GM12875 (cell line): ENCODE results near the gene FLII.

Experiments used
- H3K4me3 ChIP-seq: one replicate; pipeline ENCODE4 v1.5.1; 2011; ENCODE audit warnings: low read depth, low read length, control low read depth
- TF ChIP-seq, protein P1 (sequence below): IDR thresholded peaks from 2 replicates; pipeline ENCODE4 v1.5.1; 2011; ENCODE audit warnings: low read depth, mild to moderate bottlenecking, control low read depth, inconsistent platforms, low read length, moderate library complexity, borderline replicate concordance; ENCODE audit not compliant: insufficient read depth

The FLII gene

DNA sequence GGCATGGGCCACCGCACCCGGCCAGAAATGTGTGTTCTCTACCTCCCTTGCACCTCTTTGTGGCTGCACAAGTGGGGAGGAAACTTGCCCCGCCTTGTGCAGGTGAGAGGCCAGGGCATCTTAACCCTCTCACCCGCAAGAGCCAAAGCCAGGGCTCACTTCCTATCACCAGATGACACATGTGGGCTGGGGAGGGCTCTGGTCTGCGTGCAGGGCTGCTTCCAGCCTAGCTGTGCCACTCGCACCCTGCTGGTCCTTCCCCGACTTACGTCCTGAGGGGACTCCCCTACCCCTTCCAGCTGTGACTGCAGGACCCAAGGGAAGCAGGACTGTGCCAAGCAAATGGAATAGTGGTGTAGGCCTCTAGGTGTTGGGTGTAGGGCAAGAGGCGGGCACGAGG lies 8.8 kb upstream of the FLII start:
- TF ChIP-seq, protein P1, sequence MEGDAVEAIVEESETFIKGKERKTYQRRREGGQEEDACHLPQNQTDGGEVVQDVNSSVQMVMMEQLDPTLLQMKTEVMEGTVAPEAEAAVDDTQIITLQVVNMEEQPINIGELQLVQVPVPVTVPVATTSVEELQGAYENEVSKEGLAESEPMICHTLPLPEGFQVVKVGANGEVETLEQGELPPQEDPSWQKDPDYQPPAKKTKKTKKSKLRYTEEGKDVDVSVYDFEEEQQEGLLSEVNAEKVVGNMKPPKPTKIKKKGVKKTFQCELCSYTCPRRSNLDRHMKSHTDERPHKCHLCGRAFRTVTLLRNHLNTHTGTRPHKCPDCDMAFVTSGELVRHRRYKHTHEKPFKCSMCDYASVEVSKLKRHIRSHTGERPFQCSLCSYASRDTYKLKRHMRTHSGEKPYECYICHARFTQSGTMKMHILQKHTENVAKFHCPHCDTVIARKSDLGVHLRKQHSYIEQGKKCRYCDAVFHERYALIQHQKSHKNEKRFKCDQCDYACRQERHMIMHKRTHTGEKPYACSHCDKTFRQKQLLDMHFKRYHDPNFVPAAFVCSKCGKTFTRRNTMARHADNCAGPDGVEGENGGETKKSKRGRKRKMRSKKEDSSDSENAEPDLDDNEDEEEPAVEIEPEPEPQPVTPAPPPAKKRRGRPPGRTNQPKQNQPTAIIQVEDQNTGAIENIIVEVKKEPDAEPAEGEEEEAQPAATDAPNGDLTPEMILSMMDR: no peak
- H3K4me3 ChIP-seq: no peak overlapping the region

DNA sequence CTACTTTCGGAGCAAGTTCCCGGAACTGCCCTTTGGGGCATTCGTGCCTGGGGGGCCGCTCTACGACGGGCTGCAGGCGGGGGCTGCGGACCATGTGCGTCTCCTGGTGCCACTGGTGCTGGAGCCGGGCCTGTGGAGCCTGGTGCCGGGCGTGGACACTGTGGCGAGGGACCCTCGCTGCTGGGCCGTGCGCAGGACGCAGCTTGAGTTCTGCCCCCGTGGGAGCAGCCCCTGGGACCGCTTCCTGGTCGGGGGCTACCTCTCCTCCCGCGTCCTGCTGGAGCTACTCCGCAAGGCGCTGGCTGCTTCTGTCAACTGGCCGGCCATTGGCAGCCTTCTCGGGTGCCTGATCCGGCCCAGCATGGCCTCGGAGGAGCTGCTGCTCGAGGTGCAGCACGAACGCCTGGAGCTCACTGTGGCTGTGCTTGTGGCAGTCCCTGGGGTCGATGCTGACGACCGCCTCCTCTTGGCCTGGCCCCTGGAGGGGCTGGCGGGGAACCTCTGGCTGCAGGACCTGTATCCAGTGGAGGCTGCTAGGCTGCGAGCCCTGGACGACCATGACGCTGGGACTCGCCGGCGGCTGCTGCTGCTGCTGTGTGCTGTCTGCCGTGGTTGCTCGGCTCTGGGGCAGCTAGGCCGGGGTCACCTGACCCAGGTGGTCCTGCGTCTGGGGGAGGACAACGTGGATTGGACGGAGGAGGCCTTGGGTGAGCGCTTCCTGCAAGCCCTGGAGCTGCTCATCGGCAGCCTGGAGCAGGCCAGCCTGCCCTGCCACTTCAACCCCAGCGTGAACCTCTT lies 5.5 kb upstream of the FLII start:
- TF ChIP-seq, protein P1: no peak
- H3K4me3 ChIP-seq: no peak overlapping the region

GRCh38 chr17:18262641-18263040 lies 4.1 kb upstream of the FLII start:
- TF ChIP-seq, protein P1: no peak
- no peak overlapping the region for H3K4me3 ChIP-seq

- no peak overlapping the region for H3K4me3 ChIP-seq
- TF ChIP-seq, protein P1: no peak
Measured at GRCh38 chr17:18262111-18262510, 3.6 kb upstream of the FLII start.

DNA sequence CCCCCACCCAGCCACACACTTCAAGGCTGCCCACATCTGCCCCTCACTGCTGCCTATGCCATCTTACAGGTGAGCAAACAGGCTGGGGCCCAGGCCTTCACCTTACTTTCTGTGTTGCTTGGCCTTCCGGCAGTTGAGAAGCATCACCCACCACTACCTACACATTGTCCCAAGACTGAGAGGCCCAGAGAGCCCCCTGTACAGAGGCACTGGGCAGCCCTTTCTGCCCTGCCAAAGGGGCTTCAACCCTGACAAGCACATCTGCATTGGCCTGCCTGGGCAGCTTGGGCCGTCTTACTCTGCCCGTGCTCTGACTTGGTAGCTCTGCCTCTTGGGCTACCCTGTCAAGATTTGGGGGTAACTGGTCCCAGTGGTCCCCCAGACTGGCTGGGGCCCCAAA lies 3.1 kb upstream of the FLII start:
- H3K4me3 ChIP-seq: peak overlapping the region; percentile 84

GRCh38 chr17:18261146-18261515 lies 2.6 kb upstream of the FLII start:
- TF ChIP-seq, protein P1: no peak
- peak overlapping the region; percentile 84 for H3K4me3 ChIP-seq

More for the DNA sequence above, 3.1 kb upstream of the FLII start:
- TF ChIP-seq, protein P1: no peak
